Bronchial epithelial cell (primary cell): ENCODE measurements around the gene NPPA. TPM values are rescaled to one million over a fixed set of nuclear protein-coding genes. Genes with fewer than 3 reads are reported as not detected.
"Not testable (repeated sequence)": the region's sequence is repeated elsewhere in the genome, so short reads cannot be mapped to it uniquely, and the experiment has no call there.

Source experiments
- DNase-seq: peaks from one replicate; pipeline ENCODE4 v3.0.0-alpha.2; 2010; ENCODE audit warnings: low read depth
- FAIRE-seq: peaks from 2 replicates; lab custom pipeline; 2011; peaks lifted over from hg19 to GRCh38; lab: Jason Lieb, UNC
- H3K27me3 ChIP-seq: 2 replicates; pipeline ENCODE4 v1.5.1; 2011; ENCODE audit warnings: low read length; ENCODE audit not compliant: control insufficient read depth, insufficient read depth
- H3K36me3 ChIP-seq: 2 replicates; pipeline ENCODE4 v1.5.1; 2011; ENCODE audit warnings: low read length; ENCODE audit not compliant: control insufficient read depth, insufficient read depth
- H3K4me3 ChIP-seq: 2 replicates; pipeline ENCODE4 v1.5.1; 2011; ENCODE audit warnings: mild to moderate bottlenecking, low read depth, low read length, control low read depth
- total RNA-seq: library from RNA; depleted of rRNA; stranded (reverse); fragments of >200 nt; gene quantifications from 2 replicates; pipeline ENCODE4 v1.2.1, GENCODE V29; 2014
- TF ChIP-seq, protein P1 (sequence below): IDR thresholded peaks from 2 replicates; pipeline ENCODE4 v1.5.1; 2011; ENCODE audit warnings: mild to moderate bottlenecking, moderate library complexity, low read length, control low read depth, inconsistent platforms; ENCODE audit not compliant: insufficient read depth, severe bottlenecking

NPPA gene
- total RNA-seq, 1 donor from 2014 or later, result not detected

DNA sequence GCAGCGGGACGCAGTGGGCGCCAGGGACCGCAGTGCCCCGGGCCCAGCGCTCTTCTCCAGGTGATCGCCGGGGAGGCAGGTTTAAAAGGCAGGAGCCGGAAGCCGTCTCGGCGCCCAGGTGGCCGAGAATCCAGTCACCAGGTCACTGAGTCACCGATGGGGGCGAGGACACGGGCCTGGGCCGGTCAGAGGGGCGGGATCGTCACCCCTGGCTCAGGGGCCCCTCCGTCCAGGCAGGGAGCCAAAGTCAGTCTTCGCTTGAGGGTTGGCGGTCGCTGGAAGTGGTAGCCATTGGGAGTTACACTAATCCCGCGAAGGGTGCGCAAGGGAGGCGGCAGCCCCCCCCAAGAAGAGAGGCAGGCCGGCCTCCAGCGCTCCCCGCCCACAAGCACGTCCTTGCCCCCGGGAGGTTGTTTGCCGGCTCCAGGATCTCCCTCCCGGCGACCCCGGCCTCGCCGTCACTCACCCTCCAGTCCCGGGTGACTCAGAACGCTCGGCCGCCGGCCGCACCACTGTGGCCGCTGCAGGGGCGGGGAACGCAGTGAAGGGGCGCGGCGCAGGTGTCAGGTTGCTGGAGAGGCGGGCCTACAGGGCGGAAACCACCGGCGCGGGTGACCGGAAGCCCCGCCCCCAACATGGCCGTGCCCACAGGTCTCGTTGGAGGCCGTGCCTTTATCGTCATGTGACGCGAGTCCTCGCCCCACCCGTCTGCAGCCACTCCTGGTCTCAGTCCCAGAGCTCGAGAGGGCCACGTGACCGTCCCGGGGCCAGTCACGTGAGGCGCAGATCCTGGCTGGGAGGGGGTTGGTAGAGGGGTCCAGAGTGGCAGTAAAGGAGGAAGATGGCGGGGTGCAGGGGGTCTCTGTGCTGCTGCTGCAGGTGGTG lies 41.9 kb downstream of the NPPA start, which contains the start of the genes CLCN6 and MTHFR:
TSS of gene CLCN6 (plus strand) at position 770 of the 885 bp plus-strand sequence. CDS start at position 842, 72 bp downstream.
TSS of gene MTHFR (minus strand) at position 543 of the 885 bp plus-strand sequence. CDS start 2,848 bp downstream, outside the sequence.
- TF ChIP-seq, protein P1, sequence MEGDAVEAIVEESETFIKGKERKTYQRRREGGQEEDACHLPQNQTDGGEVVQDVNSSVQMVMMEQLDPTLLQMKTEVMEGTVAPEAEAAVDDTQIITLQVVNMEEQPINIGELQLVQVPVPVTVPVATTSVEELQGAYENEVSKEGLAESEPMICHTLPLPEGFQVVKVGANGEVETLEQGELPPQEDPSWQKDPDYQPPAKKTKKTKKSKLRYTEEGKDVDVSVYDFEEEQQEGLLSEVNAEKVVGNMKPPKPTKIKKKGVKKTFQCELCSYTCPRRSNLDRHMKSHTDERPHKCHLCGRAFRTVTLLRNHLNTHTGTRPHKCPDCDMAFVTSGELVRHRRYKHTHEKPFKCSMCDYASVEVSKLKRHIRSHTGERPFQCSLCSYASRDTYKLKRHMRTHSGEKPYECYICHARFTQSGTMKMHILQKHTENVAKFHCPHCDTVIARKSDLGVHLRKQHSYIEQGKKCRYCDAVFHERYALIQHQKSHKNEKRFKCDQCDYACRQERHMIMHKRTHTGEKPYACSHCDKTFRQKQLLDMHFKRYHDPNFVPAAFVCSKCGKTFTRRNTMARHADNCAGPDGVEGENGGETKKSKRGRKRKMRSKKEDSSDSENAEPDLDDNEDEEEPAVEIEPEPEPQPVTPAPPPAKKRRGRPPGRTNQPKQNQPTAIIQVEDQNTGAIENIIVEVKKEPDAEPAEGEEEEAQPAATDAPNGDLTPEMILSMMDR, result no peak
- DNase-seq (peak; percentile 96), FAIRE-seq (no peak)
- peaks cover 7% of the 10 kb centered on the region for H3K36me3 ChIP-seq
- H3K27me3 ChIP-seq, result no peaks in the 10 kb centered on the region
- H3K4me3 ChIP-seq, result peak within 1 kb of the TSS; percentile 79

DNA sequence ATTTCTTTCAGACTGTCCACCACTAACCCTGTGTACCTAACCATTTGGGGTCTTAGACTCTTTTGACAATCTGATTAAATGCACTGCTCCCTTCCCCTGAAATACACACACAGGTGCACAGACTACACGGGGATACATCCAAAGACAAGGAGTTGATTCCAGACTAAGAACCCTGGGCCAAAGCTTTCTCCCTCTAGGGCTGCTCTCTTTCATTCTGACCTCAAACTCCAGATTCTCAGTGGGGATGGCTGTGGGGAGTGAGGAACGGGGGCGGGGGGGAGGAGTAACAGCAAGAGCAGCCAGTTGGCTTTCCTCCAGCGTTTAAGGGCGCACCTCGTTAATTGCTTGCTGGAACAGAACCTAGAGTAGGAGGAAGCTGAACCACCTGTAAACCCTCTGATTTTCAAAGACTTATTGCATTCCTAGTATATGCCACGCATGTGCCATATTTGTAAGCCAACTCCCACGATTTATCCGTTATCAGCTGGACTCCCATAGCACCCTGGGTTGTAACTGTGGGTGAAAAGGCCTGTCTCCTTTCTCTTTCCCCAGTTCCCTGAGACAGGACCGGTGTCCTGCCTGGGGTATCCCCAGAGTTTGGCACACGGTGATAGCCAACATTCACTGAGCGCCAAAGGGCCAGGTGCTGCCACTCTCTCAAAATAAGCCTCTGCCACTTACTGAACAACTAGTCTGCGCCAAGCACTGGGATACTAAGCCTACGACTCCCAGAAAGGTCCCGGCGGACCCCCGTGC lies 42.7 kb downstream of the NPPA start:
- H3K36me3 ChIP-seq, result peaks cover 10% of the 10 kb centered on the region
- FAIRE-seq (no peak), DNase-seq (peak; percentile 77)
- H3K27me3 ChIP-seq, result no peaks in the 10 kb centered on the region
- peak overlapping the region; percentile 79 for H3K4me3 ChIP-seq
- TF ChIP-seq, protein P1, result no peak

DNA sequence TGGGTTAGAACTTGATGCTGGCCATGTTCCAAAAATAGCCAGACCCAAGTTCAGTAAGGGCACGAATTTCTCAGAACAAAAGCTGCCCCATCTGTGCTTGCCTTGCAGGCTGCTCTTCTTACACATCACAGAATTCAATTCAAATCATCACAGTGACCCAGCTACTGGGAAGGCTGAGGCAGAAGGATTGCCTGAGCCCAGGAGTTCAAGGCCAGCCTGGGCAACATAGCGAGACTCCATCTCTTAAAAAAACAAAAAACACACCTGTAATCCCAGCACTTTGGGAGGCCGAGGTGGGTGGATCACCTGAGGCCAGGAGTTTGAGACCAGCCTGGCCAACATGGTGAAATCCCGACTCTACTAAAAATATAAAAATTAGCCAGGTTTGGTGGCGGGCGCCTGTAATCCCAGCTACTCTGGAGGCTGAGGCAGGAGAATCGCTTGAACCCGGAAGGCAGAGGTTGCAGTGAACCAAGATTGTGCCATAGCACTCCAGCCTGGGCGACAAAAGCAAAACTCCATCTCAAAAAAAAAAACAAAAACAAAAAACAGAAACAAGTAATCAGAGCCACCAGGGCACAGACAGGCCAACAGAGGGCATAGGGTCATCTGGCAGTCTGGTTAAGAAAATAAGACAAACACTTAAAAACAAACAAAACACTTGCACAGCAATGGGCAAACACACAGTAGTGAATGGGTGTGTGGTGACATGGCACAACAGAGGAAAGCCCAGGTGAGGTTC lies 43.5 kb downstream of the NPPA start:
- not testable (repeated sequence) for DNase-seq, H3K27me3 ChIP-seq, FAIRE-seq
- H3K4me3 ChIP-seq, result peak overlapping the region; percentile 79
- peaks cover 12% of the 10 kb centered on the region for H3K36me3 ChIP-seq

DNA sequence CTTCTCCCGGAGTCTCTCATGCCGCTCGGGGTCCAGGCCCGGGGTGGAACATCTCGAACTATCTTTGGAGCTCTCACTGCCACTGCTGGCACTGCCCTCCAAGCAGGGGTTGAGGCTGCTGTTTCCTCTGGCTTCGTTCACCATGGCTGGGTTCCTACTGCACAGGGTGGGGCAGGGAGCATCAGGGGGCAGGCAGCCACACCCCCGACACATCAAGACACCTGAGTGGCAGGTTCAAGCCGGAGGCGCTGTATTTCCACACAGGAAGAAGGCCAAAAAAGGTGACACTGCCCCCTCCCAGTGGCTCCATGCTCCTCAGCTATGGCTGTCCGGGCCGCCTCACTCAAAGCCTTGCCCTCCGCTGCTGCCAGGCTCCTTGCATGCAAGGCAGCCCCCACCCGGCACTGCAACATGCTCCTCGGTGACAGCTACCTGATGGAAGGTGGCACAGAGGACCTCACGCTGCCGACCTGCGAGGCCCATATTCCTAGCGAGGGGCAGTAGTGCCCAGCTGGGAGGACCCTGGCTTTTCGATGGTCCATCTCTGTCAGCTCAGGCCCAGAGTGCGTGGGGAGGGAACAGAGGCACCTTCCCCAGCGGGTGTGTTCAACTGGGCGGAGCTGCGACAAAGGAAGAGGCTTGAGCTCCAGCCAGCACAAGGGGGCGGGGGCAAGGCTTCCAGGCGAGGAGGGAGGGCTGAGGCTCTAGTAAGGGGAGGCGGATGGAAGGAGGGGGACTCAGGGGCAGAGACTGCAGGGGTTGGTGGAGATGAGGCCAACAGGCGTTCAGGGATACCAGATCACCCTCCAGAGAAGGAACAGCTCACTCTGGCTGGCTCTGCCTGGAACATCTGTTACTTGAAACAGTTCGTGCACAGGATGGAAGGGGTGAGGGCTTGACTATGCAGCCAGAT lies 44.4 kb downstream of the NPPA start:
- peak; percentile 83 for DNase-seq
- TF ChIP-seq, protein P1, result no peak
- Histone ChIP-seq H3K27me3 (no peaks in the 10 kb centered on the region), H3K36me3 (peaks cover 11% of the 10 kb centered on the region), H3K4me3 (peak overlapping the region; percentile 41)
- FAIRE-seq, result no peak

DNA sequence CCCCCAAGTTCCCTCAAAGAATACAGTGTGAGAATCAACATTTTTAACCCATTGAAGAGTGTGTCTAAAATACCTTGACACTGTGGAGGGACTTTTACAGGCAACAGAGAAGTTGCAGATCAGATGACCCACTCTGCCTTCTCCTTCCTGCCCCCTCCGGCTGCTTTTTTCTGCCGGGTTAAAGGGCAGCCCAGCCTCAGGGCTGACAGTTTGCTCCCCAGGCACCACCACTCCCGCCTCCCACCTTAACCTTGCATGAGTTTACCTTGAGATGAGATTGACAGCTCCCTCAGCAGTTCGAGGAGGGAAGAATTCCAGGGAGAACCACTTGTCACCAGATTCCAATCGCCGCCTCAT lies 45.0 kb downstream of the NPPA start:
- TF ChIP-seq, protein P1, result no peak
- no peaks in the 10 kb centered on the region for H3K27me3 ChIP-seq
- DNase-seq, result no peak
- peak overlapping the region; percentile 41 for H3K4me3 ChIP-seq
- H3K36me3 ChIP-seq, result peaks cover 11% of the 10 kb centered on the region
- no peak for FAIRE-seq
